GM21390 (cell line): Measurements from ENCODE around the gene PLXNC1.

ENCODE experiments used
- ATAC-seq: cut with Tn5 transposase; IDR thresholded peaks from one replicate; pipeline ENCODE4 v1.9.1; 2021; ENCODE audit not compliant: unreplicated experiment

PLXNC1 gene

DNA sequence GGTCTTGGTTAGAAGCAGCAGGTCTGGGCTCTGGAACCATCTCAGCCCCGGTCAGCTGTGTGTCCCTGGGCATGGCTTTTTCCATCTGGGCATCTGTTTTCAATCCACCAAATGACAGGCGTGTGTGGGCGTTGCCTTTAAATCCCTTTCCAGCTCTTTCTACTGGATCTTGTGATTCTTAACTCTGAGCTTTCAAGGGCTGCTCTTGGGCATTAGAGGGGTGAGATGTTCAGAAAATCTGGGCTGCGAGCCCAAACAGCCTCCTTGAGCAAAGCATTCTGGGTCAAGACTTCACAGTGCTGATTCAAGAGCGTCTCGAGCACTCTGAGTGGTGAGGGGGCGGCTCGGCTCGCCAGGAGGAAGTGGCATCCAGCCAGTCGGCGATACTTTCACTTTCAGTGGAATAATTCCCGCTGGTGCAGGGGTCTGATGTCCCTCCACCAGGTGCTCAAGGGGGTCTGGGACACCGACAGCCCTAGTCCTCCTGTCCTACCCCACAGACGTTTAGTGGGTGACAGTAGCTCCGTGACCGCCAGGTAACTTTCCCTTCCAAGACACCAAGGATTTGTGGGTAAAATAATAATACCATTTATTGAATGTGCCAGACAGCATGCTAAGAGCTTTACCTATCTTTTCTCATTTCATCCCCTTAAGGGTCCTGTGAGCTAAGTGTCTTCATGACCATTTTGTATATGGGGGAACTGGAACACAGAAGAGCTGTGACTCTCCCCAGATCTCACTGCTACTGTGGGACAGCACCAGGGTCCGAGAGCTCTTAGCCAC, 114.0 kb downstream of the PLXNC1 start:
- peak; percentile 35 for ATAC-seq

DNA sequence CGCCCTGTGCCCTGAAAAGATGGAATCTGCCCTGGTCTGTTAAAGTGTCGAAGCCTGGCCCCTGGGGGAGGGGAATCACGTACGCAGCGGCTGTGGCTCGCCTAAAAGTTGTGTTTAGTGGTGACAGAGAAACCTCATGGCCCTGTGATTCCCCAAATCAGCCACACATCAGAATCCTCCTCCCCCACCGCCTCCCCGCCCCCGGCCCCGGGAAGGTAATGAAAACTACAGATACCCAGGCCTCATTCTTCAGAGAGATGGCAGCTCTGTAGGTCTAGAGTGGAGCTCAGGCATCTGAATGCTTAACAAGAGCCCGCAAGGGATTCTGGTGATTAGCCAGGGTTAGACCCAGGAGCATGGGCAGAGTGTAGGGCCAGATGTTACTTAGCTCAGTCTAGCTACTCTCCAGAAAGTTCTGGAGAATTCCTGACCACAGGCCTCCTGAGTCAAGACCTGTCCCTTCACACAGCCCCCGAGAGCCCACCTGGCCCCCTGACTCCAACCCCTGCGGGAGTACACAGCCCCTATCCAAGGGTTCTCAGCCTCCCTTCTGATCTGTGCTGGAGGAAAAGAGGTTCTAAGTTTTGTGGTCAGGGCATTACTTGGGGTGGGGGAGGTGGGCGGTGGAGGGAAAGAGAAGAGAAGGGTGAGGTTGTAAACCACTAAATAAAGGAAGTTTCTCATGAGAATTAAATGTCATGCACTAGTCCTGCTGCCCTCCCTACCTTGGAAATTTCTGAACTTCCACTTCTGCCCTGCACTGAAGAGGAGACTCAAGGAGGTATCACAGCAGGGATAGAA, 114.8 kb downstream of the PLXNC1 start:
- peak; percentile 31 for ATAC-seq

DNA sequence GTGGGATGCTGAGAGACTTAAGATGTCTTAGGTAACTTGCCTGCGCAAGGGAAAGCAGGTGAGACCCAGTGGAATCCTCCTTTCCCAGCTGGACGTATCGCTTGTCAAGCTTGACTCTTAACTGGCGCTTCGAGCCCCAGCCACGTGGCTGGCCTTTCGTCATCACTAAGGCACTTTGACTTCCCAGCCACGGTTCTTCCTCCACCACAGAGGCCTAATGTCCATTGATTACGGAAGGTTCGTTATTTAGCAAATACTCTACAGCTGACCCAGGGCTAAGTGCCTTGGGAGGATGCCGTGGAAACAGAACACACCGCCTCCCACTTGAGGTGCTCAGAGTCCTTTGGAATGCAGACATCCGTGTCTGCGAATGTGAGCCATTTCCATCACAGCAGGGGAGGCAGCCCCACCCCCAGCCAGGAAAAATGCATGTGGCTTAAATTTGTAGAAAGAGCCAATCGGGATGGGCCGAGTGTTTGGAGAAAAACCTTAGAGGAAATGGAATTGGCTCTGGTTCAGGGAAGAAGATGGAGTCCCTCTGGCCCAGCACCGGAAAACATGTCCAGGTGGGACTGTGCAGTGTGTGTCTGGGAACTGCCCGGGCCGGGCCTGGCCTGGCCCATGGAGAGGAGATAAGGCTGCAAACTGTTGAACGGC, 115.7 kb downstream of the PLXNC1 start:
- no peak for ATAC-seq

DNA sequence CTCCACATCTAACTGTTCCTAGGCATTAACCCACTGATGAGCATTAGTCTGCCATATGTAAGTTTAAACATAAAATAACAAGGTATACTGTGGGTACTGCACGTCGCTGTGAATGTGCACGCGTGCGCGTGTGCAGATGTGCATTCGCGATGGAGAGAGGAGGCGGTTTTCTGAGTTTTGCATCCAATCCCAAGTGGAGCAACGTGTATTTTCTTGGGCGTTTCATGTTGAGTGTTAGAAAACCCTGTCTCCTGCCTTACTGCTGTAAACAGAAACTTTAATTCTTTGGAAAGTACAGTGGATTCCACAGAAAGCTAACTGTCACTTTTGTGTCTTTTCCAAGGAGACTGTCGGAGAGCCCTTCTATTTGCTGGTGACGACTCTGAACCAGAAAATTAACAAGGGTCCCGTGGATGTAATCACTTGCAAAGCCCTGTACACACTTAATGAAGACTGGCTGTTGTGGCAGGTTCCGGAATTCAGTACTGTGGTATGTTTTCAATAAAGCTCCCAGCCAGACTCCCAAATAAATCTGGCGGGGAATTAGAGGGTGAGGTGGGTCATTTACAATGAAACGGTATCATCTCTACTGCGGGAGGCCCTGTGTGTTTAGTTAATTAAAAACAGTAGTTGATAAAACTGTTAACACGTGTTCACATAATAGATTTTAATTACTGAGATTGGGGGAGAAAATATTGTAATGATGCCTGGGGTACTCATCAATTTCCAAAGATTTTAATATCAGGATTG, 116.5 kb downstream of the PLXNC1 start:
- ATAC-seq, result no peak

DNA sequence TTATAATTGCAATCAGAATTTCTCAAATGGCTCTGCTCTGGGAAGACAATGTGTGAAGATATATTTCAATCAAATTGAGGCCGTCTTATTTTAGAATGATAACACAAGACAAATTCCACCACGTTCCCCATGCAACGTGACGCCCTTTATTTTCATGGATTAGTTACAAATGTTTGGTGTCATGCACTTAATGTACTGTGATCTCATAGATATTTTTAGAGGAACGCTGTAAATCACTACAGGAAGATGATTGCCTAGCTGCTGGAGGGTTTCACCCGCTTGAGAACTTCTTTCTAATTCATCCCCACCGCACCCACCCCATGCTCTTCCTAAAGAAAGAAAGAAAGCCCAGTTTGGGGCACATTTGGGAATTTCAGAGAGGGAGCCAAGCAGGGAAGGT, 117.2 kb downstream of the PLXNC1 start:
- no peak for ATAC-seq

DNA sequence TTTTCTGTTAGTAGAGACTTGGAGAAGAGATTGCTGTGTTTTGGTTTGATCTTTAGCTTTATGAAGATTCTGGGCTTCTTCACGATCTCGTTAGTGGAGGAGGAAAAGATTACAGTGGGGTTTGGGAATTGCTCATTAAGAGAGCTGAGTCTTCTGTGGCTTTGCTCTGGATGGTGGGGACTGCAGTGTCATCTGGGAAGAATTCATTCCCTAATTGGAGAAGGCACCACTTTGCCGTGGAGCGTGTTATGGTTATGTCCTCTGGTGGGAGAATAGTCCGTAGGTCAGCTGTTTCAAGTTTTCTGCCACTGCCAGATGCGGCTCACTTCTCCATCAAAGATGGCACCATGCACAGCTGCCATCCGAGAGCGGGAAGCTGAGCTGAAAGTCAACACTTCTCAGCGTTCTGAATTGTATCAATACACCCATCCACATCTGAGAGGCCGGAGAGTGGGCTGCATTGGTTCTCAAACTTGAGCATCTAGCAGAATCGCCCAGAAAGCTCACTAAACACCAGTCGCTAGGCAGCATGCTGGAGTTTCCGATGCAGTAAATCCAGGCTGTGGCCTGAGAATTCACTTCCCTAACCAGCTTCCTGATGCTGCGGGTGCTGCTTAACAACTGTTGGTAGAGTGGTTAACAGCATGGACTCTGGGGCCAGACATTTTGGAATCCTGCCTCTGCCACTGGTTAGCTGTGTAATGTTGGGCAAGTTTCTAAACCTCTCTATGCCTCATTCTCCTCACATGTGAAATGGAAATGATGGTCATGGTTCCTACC, 117.8 kb downstream of the PLXNC1 start:
- no peak for ATAC-seq

DNA sequence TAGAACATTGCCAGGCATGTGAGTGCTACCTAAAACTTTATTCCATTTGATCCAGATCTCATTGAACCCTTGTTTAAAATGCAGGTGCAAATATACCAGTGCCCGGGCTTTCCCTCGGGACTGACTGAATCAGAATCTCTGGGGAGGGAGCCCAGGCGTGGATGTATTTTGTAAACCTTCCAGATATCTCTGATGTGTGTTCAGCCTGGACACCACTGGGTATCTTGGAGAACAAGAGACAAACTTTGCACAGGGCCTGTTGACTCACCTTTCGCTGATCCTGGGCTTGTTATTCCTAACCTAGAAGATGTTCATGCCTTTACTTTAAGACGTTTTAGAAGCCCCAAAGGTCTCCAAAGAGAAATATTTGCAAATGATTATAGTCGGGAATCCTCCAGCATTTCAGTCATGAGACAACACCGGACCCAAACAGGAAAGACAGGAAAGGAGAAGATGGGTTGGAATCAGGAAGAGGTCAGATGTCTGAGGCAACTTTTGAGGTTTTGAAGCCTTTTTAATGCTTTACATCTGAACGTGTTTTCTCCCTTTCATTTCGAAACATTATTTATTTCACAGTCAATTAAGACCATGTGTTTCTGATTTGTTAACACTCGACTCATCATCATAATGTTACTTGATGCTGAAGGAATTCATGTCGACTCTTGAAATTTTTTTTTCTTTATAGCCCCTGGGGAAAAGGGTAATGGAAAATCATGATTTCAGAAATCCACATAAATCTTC, 118.6 kb downstream of the PLXNC1 start:
- ATAC-seq, result no peak

DNA sequence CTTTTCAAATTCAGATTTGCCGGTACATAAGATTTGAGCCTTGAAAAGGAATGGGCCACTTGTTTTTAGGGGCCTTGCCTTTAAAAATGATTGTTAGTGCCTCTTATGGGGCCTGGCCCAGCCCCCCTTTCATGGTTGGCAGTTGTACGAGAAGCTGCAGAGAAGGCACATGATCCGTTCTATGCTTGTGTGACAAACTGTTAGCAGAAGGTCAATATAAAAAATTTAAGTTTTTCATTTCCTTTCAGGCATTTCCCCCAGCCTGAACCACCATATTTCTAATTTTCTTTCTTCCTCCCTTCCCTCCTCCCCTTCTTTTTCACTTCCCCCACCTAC, 119.1 kb downstream of the PLXNC1 start:
- no peak for ATAC-seq

DNA sequence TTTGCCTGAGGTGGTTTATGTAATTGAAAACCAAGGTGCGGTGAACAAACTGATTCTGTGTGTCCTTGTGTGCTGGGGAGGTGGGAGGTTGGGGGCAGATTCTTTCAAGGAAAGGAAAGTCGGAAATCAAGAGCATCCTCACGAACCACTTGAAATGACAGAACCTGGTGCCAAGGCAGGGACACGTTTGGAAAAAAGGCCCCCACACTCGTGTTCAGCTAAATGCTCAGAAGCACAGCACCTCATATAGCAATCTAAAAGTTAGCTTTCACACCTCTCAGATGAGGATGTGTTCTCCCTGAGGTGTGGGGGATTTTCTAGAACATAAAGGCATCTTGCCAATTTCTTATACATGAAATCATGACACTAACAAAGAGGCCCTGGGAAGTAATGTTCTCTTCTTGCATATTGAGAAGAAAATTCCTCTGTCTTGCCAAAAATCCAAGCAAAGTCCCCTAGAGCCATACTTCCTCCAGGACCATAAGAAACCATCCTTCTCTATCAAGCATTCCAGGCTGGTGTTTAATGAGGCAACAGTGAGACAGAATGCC, 119.6 kb downstream of the PLXNC1 start:
- ATAC-seq, result no peak

DNA sequence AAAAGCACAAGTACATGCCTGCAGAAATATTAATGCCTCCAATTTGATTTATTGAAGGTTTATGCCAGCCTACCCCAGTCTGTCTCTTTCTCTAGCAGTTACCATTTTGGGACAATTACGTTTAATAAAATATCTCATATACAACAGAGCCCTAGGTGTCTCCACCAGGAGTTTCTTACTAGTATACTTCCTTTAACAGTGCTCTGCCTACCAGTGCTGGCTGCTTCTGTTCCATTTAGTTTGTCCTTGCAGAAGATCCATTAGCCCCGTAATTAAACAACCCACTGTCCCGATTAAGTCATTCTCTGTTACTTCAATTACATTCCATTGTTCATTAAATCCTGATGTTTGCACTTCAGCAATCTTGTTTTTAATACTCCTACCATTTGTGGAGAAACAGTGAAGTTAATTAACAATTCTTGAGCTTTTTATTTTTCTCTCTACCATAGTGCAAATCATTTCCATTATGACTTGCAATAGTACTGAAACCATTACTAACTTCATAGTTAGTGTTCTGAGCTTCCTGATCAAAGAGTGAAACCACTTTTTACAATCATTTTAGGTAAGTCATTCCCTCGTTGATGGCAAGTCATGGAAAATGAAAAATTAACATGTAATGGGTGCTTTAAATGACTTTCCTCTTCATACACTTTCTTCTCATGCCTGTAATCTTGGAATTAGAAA, 121.1 kb downstream of the PLXNC1 start:
- peak; percentile 67 for ATAC-seq

DNA sequence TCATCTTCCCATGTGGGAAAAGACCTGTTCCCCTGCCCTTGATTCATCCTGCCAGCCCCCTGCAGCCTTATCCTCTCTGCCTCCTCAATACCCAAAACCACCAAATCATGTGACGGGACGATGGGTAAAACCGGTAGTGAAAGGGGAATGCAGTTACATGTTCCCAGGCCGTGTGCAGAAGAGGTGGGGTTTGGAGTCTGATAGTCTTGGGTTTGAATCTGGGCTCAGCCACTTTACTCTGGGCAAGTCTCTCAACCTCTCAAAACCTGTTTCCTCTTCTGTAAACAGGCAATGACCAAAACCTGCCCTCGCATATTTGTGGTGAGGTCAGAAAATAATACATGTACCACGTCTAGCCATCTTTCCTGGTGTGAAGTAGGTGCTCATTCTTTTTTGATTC, 123.0 kb downstream of the PLXNC1 start:
- no peak for ATAC-seq

DNA sequence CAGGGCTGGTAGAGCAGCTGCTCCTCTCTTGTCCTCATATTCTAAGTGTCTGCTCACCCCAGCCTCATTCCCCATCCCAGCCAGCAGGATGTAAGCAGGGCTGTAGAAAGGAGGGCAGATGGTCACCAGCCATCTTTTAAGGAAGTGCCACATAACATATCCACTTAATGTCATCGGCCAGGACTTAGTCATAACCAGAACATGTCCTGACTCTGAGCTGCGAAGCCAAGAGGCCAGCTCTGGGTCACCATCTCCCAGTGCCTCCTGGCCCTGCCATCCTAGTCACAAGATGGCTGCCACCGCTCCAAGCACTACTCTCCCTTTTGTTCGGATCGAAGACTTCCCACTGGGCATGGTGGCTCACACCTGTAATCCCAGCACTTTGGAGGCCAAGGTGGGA, 123.9 kb downstream of the PLXNC1 start:
- no peak for ATAC-seq

DNA sequence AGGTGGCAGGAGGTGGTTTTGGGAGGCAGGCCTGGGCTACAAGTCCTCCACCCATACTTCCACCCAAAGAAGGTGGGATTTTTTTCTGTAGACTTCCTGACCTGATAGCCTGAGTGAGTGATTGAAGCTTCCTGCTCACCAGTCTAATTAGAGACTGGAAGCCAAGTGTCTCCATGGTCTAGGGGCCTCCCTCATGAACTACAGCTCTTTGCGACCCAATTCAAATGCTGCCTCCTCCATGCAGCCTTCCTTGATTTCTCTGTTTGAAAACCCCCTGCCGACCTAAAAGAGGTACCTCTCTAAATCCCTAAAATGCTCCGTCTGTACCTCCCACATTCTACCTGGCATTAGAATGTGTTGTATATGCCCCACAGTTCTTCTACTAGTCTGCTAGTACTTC, 124.9 kb downstream of the PLXNC1 start:
- no peak for ATAC-seq

DNA sequence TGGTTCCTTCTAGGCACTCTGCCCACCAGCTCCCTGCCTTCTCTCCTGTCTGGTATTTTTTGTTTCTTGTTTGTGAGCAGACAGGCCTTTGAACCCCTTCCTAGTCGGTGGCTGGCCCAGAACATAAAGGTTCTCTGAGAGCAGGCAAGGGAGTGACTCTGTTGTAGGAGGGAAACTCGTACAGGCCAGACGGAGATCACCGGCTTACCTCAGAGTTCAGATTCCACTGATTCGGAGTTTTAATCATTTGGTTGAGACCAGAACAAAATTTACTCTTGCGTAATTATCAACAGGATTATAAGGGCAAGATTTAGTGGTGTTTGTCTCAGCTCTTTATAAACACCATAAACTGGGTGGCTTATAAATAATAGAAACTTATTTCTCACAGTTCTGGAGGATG, 128.3 kb downstream of the PLXNC1 start:
- no peak for ATAC-seq

DNA sequence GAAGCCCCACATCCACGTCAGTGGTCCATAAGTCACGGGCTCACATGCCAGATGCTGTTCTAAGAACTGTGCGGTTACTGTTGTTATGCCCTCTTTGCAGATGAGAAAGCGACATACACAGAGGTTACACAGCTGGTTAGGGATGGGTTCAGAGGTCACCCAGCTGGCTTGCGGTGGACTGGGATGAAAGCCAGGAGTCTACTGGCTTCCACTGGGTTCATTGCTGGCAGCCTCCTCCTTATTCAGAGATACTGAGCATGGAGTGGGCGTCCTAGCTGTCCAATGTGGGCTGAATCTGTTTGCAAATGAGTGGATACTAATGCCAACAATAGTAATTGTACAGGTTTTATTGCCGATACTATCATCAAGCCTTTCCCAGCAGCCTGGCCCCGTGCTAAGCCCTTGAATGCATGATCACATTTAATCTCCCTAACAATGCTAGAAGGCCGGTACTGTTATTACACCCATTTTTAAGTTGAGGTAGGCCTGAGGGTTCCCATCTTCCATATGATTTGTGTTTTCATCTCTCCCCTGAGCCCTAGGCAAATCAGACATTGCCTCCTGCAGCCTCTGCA, 129.1 kb downstream of the PLXNC1 start:
- no peak for ATAC-seq

DNA sequence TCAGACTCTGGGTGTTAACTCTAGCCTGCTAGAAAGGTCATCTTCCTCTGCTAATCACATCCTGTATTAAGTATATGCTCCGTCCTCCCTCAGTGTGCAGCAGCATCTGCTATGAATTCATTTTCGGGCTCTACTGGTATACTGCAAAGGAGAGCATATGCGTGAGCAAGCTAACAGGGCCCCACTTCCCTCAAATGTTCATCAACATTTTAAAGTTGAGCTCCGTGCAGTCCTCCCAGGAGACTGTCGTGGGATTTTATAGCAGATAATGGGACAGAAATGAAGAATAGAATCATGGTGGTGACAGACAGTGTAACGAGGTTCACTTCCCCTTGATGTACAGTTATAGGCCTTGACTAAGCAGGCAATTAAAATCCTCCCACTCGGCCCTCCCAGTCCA, 131.7 kb downstream of the PLXNC1 start:
- no peak for ATAC-seq

DNA sequence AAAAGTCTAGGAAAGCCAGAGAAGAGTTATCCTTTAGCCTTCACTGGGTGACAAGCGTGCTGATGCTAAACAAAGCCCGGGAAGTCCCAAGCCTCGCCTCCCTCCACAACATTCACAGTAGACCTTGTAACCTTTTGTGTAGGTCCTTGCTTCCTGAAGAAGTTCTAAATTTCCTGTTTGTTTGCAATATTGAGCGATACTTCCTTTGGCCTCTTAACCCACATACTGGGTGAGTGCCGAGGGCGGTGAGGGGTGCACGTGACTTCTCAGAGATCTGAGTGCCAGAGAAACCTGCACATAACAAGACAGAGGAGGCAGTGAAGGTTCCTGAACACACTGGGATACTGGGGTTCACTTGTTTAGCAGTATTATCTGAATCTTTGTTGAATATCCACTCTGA, 134.3 kb downstream of the PLXNC1 start:
- ATAC-seq, result no peak

DNA sequence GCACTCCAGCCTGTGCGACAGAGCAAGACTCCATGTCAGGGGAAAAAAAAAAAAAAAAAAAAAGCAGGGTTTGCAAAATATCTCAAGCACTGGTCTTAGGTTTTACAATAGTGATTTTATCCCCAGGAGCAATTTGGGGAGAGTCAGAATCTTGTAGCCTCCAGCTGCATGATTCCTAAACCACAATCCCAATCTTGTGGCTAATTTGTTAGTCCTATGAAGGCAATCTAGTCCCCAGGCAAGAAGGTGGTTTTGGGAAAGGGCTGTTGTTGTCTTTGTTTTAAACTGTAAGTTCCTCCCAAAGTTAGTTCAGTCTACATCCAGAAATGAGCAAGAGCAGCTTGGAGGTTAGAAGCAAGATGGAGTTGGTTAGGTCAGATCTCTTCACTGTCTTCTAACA, 135.7 kb downstream of the PLXNC1 start:
- no peak for ATAC-seq

DNA sequence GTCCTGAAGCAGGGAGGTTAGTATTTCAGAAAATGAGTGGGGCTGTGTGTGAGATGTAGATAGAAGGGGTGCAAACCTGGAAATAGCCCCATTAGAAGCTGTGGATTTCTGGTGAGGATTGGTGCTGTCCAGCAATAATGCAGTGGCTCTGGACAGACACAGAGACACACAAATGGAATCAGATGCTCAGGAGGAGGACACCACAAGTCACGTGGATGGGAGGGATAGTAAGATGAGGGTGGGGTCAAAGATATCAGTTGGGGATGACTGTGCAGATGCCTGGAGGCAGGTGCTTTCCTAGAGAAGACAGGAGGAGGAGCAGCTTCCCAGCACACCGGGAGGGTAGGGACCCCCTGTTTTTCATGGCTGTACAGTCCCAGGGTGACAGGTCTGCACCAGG, 136.5 kb downstream of the PLXNC1 start:
- no peak for ATAC-seq
